C1 segment of cervical spinal cord (tissue), 14 donors: ENCODE measurements around the gene TMEM100.

ENCODE experiments used
- DNase-seq, 14 donors: peaks; one replicate each; lab custom pipeline; 2025; lab: John Stamatoyannopoulos, UW

The TMEM100 gene

DNA sequence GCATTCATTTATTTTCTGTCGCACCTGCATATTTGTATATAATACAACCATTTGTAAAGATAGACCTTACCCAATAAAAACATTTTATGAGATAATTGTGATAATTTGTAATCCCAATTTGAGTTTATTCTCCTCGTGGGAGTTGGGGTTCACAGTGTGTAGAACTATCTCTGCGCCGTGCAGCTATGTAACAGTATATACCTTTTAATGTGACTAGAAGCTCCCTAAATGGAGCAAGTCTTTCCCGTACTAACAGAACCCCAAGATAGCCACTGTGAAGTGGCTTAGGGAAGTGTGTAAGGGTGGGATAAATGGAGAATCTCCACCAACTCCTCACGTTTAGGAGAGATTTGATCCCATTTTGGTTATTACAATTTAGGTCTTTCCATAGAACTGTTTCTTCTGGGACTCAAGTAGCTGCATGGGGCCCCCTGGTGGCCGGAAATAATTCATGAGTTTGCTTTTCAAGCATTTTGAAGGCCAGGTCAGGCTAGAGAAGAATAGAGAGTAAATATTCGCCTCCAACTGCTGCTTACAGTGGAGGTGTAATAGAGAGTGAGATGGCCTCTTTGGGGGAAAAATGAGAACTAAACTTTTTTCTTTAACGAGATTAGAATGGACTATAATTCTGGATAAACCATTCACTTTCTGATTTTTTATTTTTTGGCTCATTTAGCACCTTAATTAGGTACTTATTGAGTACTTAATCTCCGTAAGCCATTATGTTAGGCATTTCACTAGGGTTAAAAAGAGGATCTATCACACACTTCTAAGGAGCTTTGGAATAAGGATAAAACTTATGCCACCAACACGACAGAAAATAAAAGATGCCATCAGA, 4.5 kb downstream of the TMEM100 start:
- peak in 6 of 14 donors; percentile 9 to 58 (median 21) for DNase-seq

DNA sequence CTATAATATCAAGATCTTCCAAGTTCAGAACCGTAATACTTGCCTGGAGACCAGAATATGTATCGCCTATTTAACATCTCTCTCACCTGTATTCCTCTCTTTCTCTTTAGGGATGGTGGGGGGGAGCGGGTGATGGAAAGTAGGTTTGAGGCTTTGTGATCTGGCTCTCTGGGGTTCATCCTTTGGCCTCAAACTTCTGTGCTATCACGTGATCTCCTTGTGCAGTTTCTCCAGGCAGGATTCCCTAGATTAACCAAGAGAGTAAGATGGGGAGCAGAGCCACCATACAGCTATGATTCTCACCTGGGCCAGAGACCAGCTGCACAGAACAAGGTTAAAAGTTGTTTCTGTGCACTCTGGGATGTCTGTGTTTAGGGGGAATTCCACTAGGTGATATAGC, 5.2 kb downstream of the TMEM100 start:
- no peak for DNase-seq

DNA sequence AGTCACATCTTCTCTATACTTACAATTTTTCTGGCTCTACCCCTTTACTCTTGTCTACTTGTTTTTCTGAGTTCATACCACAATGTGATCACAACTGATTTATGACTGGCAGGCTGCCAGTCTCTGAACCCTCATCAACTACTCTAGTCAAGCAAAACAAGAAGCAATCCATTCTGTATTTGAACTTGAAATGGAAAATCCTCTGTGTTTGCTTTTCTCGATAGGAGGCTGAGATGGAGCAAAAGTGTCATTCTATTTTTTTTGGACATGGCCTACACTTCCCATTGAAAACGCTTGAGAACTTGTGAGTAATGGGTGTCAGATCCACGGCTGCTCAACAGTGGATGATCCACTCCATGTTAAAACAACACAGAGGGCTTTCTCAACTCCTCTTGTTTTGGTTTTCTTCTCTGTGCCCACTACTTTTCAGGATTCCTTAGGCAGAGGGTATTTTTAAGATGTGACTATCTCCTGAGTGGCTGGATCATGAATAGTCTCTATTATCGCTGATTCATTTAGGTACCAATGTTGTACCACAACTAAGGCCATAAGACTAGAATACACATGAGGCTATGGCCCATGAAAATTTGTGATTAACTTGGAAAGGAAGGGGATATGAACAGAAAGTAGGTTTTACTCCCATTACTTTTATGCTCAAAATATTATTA, 11.7 kb downstream of the TMEM100 start:
- DNase-seq = no peak

DNA sequence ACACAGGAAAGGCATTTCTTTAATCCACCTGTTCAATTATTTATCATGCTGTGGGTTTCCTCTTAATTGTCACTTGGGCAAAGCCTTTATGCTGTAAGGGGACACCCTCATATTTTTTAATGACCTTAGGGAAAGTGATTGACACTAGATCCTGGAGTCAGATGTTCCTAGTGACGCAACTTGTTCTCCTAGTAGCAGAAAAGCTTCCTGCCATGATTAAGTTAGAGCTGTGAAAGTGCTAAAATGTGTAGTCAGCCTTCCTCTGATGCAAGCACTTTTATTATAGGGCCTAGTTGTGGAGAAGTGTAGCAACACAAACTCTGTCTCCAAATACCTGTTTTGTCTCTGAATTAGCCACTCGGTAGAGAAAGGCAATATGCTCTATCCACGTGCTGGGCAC, 12.3 kb downstream of the TMEM100 start:
- no peak for DNase-seq

DNA sequence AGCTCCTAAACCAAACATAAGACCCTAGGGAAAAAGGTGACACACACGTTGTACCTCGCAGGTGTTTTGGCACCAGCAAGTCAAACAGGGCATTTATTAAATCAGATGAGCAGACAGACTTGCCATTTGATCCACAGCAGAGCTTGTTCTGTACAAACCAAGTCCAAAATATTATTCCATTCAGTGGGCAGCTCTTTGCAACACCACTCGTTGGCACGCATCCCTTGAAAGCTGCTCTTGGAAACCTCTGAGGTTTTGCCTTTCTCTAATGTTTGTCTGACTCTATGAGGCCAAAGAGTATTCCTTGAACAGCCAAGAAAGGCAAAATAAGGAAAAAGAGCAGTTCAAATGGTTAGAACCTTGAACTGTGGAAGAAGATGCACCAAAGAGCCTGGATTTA, 12.7 kb downstream of the TMEM100 start:
- DNase-seq = no peak

DNA sequence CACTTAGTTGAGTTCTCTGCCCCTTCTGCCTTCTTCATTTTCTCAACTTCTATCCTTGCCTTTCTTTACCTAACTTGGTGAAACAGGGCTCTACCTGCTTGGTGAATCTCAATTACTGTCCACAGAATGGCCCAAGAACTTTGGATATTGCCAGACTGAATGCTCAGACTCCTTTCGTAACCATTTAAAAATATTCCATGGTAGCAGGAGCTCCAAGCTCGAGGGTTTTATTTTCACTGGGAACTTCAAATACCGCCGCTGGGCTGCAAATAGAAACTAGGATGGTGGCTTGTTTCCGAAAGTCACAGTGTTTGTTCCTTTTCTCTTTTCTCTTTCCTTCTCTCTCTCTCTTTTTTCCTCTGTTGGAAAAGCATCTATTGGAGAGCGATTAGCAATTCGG, 13.2 kb downstream of the TMEM100 start:
- no peak for DNase-seq

DNA sequence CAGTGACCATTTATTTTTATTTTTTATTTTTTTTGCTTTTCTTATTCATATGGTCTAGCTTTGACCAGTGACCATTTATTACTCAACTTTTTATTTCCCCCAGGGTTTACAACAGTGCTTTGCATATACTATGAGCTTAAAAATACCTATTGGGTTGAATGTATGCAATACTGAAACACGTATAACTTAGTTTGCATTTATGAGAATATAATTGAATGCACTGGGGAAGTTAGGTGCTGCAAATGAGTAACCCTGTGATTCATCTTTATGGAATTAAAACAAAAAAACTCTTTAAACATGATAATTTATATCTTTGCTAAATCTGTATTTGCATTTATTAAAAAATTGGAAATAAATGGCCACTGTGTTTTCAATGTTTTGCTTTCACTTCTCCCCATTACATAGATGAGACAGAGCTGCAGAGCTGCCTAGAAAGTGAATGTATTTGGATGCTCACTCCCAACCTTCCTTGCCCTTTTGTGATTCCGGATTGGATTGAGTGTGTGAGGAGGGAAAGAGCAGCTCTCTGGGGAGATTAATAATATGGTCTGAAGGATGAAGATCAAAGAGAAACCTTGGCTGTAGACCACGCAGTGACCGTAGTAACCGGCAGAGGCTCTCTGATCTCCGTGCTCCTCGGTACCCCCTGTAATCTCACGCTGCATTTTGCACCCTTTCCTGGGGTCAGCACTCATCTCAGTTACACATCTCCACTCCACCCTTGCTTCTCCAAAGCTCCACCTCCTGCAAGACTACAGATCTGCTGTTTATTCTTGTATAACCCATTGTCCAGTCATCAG, 14.3 kb downstream of the TMEM100 start:
- DNase-seq = no peak

DNA sequence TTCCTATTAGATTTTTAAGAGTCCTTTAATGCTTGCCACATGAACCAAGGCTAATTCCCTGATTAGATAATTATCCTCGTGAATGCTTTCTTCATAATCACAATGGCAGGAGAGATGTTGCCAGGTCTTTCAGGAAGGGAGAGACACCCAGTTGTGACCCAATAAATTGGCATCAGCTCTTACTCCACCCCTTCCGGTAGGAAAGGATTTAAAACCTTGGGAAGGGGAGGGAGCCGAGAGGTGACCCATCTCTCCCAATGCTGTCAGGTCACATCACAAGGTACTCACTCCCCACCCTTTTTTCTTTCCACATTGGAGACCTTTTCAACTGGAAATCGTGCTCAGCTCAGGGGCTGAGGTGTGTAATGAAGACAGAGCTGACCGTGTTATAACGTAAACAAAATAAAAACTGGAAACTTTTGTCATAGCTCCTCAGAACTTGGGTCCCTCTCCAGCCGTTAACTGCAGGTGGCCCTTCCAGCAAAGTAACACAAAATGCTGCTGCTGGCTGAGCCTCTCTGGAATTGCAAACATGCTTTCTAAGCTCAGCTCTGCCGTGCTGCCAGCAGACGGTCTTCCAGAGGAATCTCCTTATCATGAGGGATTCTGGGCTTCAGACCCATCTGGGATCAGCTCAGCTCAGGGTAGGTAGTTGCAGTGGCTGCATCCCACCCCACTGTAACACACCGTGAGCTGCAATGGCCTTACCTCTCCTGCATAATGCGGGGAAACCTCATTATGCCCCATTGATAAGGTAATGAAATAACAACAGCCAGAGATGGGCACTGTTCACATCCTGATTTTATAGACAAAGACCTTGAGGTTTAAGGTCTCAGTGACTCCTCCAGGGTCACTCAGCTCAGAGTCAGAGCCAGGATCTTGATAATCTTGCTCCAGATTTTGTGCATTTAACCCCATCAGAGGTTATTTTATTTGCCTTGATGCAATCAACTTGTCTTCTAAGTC, 15.6 kb downstream of the TMEM100 start:
- DNase-seq = no peak

DNA sequence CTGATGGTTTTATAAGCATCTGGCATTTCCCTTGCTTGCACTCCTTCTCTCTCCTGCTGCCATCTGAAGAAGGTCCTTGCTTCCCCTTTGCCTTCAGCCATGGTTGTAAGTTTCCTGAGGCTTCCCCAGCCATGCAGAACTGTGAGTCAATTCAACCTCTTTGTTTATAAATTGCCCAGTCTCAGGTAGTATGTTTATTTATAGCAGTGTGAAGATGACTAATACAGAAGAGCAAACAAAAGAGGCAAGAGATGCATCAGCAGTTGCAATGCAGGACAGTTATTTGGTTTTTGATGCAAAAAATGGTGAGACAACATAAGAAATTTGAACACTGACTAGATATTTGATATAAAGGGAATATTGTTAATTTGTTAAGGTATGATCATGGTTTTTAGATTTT, 16.8 kb downstream of the TMEM100 start:
- no peak for DNase-seq

DNA sequence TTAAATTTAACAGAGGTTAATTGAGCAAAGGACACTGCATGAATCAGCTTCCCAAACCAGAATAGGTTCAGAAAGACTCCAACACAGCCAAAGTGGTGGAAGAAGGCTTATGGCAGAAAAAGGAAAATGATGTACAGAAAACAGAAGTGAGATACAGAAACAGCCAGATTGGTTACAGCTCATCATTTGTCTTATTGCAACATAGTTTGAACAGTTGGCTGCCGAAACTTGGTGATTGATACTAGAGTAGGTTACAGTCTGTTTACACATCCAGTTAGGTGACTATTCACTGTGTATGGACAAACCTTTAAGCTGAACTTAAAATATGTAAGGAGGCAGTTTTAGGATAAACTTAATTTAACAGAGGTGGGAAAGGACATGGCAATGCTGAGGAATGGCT, 18.3 kb downstream of the TMEM100 start:
- DNase-seq = no peak

DNA sequence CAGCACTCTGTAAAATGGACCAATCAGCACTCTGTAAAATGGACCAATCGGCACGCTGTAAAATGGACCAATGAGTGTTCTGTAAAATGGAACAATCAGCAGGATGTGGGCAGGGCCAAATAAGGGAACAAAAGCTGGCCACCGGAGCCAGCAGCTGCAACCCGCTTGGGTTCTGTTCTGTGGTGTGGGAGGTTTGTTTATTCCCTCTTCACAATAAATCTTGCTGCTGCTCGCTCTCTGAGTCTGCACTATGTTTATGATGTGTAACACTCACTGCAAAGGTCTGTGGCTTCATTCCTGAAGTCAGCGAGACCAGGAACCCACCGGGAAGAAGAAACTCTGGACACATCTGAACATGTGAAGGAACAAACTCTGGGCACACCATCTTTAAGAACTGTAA, 20.5 kb downstream of the TMEM100 start:
- DNase-seq = no peak

DNA sequence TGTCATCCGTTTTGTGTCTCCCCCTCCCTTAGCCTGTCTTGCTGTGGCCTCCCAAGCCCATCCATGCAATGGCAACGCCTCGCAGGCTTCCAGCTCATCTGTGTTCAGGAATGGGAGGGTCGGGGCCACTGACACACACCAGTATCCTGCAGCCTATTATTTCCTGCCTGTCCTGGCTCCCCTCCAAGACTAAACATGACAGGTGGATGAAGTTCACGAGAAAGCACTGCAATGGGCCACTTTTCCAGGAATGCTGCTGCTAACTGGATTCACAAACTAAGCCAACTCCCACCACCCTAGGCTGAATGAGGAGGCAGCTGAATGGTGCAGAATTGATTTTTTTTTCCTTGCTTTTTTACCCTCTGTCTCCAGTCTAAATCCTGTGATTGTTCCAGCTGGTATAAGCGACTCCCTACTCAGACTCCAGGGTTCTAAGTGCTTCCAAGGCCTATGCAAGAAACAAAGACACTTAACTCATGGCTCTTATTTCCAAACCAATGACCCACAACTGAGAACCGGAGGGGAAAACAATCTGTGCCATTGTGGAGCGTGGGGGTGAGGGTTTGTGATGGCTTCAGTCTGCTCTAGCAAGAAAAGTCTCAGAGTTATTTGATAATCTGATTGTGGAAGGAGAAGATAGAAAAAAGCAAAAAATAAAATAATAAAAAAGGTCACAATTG, 23.3 kb downstream of the TMEM100 start:
- DNase-seq = no peak

DNA sequence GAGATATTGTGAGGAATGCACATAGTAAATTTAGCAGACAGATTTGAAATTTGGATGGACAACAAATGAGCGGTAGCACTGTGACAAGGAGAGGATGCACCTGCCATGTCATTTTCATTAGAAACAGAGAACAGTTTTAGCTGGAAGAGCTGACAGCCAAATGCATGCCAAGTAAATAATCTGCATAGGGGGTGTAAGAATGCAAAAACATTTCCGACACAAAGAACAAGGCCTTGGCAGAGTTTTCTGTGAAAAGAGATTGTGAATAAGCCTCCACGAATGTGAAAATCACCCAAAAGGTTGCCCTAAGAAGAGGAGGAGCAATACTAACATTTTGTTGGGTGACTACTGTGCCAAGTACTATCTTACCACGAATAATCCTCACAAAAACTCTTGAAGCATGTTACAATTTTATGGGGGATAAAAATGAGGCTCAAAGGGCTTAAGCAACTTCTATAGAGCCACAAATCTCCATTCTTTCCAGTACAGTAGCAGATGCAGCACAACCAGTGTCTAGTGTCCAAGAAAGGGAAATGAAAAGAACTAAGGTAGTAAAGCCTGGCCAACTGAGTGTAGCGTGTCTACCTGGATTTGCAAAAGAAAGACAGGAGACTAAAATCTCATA, 28.3 kb downstream of the TMEM100 start:
- DNase-seq = no peak

DNA sequence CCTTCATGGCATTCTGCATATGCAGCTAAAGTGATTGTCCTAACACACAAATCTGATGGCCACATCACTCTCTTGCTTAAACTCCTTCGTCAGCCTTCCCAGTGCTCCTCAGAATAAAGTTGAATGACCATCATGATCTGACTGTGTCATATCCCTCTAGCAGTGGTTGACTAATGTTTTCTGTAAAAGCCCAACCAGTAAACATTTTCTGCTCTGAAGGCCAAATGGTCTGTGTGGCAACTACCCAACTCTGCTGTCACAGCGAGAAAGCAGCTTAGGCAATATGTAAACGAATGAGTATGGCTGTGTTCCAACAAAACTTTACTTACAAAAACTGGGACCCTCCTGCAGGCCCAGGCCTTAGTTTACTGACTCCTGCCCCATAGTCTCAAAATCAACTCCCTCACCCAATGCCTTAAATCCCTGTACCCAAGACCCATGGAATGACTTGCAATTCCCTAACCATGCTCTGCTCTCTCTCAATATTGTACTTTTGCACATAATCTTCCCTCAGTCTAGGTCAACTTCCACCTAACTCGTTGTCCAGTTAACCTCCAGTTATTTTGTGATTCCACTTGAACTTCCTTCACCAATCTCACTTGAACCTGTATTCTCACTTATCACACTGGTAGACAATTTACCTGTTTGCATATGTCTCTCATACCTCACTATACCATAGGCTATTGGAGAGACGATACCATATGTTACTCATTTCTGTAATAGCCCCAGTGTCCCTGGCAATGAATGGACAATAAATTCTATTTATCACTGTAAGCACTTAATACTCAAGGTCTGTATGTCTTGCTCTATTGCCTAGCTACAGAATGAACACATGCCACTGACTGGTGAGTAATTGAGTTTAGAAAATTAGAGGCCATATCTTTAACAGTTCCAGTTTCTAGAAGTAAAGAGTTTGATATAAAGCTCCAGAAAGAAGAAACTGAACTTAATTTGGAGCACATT, 29.1 kb downstream of the TMEM100 start:
- no peak for DNase-seq

DNA sequence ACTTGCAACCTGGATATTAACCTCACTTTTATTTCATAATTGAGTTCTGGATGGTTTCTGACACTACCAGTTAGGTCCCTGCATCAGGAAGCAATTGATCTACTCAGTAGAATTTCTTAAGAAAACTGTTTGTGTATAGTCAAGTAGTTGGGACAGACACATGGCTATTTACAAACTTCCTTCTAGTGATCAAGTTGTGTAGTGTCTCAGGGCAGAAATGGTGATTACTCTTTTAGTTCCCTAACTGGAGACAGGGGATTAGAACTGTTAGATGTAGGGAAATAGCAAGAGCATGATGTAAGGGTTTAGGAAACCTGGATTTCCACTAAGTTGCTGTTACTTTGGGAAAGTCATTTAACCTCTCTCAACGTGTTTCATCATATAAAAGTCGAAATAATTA, 30.4 kb downstream of the TMEM100 start:
- DNase-seq = no peak

DNA sequence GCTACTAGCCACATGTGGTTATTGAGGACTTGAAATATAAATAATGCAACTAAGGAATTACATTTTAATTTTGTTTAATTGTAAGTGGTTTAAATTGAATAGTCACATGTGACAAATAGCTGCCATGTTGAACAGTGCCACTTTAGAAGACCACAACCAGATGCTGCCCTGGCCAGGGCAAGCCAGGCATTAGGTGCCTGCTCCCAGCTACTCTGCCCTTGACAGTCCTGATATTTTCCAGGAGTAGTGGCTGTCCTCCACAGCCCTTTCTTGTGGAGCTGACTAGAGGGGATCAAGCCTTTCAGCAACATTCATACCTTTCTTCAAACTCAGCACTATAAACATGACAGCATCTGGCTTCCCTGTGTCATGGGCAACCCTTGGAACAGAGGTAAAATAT, 31.0 kb downstream of the TMEM100 start:
- DNase-seq = no peak

DNA sequence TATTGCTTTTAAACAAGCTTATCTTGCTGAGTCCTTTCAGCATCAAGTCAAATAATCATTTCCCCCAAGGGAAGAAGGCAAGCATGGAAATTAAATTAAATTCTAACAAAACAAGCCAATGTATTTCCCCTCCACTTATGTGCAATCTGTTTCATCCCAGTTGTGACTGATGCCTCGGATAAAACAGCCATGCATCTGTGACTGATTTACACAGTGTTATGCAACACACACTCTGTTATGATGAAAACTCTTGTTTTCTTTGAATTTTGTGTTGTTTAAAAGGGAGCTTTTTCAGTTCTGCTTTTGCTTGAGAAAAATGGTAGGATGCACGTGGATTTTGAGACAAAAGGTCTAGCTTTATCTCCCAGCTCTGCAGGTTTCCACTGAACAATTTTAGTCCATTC, 32.6 kb downstream of the TMEM100 start:
- DNase-seq = no peak

DNA sequence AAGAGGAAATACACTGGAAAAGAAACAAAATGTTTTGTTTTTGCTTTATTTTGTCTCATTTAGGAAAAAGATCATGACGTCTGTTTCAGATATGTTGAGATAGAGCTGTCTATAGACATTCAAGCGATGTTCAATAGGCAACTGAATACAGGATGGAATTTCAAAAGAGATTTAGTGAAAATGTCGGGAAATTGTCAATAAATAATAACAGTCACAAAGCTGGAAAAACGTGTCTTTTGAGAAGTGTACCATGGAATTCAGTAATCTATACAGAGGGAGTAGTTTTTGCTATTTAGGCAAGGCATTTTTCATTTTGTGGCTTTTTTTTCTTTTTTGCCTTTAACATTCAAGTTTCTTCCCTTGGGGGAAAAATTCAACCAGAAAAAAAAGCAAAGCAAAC, 33.0 kb downstream of the TMEM100 start:
- no peak for DNase-seq

DNA sequence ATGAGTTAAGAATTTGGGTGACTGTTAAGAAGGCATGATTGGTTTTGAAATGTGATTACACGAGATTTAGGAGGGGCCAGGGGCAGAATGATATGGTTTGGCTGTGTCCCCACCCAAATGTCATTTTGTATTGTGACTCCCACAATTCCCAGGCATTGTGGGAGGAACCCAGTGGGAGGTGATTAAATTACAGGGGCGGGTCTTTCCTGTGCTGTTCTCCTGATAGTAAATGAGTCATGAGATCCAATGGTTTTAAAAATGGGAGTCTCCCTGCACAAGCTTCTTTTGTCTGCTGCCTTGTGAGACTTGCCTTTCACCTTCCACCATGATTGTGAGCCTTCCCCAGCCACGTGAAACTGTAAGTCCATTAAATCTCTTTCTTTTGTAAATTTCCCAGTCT, 34.6 kb downstream of the TMEM100 start:
- DNase-seq = no peak
